HG02571 (cell line): ENCODE measurements around the gene MOCOS.
"Not testable (repeated sequence)": the region's sequence is repeated elsewhere in the genome, so short reads cannot be mapped to it uniquely, and the experiment has no call there.

Source experiments
- ATAC-seq: cut with Tn5 transposase; IDR thresholded peaks from one replicate; pipeline ENCODE4 v1.9.1; 2021; ENCODE audit warnings: mild to moderate bottlenecking, moderate library complexity; ENCODE audit not compliant: unreplicated experiment

The MOCOS gene

DNA sequence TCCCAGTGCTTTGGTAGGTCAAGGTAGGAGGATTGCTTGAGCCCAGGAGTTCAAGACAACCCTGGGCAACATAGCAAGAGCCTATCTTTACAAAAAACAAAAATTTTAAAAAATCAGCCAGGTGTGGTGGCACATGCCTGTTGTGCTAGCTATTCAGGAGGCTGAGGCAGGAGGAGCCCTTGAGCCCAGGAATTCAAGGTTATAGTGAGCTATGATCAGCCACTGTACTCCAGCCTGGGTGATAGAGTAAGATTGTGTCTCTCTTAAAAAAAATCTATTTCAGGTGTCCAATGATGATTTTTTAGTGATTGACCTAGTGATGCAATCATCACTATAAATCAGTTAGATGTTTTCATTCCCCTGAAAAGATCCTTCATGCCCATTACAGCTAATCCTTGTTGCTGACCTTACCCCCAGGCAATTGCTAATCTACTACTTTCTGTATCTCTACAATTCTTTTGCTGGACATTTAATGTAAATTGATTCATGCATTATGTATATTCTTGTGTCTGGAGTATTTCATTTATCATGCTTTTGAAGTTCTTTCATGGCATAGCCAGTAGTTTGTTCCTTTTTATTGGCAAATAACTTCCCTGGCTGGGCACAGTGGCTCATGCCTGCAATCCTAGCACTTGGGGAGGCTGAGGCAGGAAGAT is 10.3 kb downstream of the MOCOS start:
- ATAC-seq: no peak

DNA sequence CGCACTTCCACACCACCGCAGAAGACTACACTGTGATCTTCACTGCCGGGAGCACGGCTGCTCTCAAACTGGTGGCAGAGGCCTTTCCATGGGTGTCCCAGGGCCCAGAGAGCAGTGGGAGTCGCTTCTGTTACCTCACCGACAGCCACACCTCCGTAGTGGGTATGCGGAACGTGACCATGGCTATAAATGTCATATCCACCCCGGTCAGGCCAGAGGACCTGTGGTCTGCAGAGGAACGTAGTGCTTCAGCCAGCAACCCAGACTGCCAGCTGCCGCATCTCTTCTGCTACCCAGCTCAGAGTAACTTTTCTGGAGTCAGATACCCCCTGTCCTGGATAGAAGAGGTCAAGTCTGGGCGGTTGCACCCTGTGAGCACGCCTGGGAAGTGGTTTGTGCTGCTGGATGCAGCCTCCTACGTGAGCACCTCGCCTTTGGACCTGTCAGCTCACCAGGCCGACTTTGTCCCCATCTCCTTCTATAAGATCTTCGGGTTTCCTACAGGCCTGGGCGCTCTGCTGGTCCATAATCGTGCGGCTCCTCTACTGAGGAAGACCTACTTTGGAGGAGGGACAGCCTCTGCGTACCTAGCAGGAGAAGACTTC is 12.5 kb downstream of the MOCOS start:
- no peak for ATAC-seq

DNA sequence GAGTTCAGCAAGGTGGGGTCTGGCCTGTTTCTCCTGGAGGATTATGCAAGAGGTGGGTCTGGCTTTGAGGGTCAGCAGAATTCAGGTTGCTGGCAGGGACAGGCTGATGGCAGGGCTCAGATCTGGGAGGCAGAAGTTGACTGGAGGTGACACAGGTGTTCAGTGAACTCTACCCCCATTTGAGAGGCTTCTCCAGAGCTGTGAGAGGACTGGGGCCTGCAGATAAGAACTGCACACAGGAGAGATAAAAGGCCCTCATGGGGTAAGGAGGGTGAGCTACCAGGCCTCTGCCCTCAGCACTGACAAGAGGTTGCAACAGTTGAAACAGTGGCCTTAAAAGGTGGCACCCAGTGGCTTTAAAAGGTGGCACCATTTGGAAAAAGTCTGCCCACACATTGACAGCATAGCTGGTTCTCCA is 13.1 kb downstream of the MOCOS start:
- ATAC-seq: no peak

DNA sequence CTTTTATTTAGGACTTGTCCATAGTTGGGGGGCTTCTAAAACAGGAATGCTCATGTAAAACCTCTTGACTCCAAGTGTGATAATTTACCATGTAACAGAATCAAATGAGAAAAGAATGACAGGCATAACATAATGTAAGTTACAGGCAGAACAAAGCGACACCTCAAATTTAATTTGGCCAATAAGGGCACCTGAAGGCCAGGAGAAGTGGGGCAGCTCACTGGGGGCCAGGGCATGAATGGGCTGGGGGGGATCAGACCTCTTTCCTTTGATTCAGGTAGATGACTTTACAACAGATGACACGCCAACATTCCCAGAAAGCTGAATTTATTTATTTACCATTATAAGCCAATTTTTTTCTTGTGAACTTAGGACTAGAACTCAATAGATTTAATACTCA is 14.5 kb downstream of the MOCOS start:
- no peak for ATAC-seq

DNA sequence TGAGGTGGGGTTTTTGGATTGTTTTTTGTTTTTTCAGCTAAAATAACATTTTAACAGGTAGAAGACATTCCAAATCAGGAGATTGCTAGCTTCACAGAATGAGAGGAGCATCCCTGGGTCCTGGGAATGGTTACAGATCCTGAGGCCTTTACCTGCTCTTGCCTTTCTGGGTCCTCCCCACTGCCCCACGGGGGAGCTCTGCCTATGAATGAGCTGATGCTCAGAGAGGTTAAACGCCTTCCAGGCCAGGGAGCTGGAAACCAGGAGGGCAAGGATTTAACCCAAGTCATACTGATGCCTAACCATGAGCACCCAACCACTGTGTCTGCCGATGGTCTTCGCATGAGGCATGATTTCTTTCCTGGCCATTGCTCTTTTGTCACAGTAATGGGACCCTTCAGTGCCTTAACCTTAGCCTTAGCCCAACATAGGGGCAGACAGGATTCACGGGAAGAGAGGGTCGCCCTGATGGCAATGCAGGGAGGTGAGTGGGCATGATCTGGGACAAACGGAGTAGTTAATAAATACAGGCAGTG is 16.1 kb downstream of the MOCOS start:
- ATAC-seq: no peak

DNA sequence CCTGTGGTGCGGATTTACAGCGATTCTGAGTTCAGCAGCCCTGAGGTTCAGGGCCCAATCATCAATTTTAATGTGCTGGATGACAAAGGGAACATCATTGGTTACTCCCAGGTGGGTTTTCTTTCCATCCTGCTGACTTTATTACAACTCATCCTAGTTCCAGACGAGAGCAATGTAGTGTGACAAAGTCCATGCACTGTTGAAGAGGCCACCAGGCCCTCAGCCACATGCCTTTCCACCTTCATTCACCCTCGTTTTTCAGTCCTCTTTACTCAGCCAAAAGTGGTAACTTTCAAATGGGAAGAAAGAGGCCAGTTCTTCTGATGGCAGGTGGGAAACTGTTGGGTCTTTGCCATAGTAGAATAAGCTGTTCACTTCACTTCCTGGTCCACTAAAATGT is 17.9 kb downstream of the MOCOS start:
- ATAC-seq: no peak

DNA sequence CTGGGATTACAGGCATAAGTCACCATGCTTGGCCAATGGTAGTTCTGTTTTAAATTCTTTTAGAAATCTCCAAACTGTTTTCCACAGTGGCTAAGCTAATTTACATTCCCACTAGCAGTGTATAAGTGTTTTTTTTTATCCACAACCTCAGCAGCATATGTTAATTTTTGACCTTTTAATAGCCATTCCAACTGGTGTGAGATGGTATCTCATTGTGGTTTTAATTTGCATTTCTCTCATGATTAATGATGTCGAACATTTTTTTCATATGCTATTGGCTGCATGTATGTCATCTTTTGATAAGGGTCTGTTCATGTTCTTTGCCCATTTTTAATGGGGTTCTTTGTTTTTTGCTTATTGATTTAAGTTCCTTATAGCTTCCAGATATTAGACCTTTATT is 20.0 kb downstream of the MOCOS start:
- no peak for ATAC-seq

DNA sequence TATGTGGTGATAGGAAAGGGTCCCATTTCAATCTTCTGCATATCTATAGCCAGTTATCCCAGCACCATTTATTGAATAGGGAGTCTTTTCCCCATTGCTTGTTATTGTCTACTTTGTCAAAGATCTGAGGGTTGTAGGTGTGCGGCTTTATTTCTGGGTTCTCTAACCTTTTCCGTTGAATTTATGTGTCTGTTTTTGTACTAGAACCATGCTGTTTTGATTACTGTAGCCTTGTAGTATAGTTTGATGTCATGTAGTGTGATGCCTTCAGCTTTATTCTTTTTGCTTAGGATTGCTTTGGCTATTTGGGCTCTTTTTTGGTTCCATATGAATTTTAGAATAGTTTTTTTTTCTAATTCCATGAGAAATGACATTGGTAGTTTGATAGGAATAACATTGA is 20.7 kb downstream of the MOCOS start:
- not testable (repeated sequence) for ATAC-seq

DNA sequence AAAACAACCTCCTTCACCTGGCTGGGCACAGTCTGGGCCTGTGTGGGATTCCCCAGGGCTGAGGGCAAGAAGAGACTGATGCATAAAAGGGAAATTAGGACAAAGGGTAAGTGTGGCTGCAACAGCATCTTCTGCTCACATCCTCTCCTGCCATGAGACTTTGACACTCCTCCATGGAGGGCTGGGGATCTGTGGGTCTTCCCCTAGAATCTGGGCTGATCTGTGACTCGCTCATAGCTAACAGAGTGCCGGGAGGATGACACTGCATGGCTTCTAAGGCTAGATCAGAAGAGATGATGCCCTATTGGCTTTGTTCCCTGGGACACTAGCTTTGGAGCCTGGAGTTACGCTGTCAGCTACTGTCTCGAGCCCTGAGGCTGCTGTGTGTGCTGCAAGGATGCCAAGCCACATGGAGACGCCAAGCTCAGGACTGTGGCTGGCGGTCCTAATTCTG is 24.3 kb downstream of the MOCOS start:
- ATAC-seq: no peak

DNA sequence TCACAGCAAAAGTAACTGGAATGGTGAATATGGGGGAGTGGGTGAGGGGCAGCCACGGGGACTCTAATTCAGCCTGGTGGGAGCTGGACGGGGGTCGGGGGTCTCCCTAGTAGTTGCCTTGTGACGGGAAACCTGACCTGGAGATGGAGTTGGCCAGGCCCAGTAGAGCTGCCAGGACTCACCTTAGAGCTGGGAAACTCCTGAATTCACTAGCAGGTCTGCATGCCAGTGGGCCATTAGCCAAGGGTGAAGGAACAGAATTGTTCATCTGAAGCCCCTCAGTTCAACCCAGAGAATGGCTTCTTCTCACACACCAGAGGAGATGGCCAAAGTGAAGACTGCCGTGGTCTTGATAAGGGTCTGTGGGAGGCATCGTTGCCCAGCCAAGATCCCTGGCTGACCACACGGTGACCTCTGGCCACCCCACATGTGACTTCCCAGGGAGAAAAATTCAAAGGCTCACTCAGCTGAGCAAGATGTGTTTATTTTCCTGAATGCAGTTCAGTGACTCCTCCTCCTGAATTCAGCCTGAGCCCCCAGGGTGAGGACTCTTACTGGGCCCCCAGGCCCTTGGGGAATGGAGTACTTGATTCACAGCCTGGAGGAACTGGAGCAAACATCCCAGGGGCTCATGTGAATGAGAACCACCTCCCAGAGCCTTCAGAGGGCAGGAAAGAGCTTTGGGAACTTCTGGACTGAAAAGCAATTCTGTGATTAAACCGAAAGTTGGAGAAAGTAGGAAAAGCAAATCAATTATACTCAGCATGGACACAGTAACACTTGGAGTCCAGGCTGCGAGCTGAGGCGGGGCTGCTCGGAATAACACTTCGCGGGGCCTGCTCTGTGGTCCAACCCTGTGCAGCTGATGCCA is 25.2 kb downstream of the MOCOS start:
- ATAC-seq: no peak

DNA sequence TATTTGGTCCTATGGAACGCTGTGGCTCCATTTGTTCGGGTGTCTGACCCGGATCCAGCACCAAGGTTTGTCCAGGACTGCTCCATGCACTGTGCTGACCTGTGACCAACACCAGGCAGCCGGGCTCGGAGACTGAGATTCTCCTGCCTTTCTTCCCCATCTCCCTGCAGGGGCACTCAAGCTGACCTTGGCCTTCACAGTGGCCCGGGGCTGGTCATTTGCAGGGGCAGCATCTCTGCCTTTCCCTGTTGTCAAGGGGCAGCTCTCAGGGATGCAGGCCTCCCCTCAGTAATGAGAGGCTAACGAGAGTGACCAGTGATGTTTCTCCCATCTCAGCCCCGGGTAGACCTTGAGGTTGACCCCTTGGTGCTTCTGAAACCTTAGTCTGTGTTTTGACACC is 27.5 kb downstream of the MOCOS start:
- ATAC-seq: no peak

DNA sequence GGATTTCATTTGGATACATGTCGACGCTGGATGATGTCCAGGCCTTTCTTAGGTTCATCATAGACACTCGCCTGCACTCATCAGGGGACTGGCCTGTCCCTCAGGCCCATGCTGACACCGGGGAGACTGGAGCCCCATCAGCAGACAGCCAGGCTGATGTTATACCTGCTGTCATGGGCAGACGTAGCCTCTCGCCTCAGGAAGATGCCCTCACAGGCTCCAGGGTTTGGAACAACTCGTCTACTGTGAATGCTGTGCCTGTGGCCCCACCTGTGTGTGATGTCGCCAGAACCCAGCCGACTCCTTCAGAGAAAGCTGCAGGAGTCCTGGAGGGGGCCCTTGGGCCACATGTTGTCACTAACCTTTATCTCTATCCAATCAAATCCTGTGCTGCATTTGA is 28.3 kb downstream of the MOCOS start:
- ATAC-seq: no peak

DNA sequence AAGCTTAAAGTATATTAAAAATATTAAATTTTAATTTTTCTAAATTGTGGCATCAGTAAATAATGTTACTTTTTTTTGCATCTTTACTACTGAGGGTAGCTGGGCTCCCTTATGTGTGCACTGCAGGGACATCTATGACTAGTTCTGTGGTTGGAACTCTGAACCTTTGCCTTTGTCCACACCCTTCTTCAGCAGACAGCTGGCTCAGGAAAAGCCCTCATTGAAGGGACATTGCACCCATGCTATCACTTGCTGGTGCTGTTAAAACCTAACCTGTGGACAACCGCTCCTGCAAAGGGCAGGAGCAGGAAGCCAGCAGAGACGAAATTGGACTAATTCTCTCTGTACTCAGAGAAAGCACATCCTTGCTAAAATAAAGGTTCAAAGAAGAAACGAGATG is 30.1 kb downstream of the MOCOS start:
- no peak for ATAC-seq

DNA sequence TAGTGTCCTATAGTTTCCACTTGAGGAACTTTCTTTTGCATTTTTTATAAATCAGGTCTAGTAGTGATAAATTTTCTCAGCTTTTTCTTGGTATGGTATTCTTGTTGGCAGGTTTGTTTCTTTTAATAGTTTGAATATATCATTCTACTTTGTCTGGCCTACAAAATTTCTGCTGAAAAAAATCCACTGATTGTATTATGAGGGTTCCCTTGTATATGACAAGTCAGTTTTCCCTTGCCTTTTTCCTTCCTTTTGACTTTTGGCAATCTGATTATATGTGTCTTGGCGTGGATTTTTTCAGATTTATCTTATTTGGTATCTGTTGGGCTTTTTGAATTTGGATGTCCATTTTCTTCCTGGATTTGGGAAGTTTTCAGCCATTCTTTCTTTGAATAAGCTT is 41.9 kb downstream of the MOCOS start:
- no peak for ATAC-seq

DNA sequence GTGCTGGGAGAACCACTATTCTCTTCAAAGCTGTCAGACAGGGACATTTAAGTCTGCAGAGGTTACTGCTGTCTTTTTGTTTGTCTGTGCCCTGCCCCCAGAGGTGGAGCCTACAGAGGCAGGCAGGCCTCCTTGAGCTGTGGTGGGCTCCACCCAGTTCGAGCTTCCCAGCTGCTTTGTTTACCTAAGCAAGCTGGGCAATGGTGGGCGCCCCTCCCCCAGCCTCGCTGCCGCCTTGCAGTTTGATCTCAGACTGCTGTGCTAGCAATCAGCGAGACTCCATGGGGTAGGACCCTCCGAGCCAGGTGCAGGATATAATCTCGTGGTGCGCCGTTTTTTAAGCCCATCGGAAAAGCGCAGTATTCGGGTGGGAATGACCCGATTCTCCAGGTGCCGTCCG is 53.2 kb downstream of the MOCOS start:
- not testable (repeated sequence) for ATAC-seq

DNA sequence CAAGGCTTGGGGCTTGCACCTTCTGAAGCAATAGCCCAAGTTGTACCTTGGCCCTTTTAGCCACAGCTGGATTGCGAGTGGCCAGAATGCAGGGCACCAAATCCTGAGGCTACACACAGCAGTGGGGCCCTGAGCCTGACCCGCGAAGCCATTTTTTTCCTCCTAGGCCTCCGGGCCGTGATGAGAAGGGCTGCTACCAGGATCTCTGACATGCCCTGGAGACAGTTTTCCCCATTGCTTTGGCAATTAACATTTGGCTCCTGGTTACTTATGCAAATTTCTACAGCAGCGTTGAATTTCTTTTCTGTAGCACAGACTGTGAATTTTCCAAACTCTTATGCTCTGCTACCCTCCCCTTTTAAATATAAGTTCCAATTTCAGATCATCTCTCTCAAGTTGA is 54.5 kb downstream of the MOCOS start:
- ATAC-seq: no peak

DNA sequence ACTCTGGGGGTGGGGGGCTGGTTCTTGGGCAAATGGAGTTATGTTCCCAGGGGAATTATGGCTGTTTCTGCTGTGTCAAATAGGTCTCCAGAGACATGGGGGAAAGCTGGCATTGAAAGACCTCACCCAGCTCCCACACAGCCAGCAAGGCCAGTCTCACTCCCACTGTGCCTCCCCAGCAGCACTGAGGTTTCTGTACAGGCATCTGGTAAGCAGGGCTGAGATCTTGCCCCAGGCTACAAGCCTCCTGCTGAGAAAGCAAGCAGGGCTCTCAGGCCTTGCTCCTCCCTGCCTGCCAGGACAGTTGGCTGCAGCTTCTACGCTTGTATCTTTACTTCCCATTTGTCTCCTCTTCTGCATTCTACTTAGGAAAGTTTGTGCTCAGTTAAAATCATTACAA is 59.7 kb downstream of the MOCOS start:
- no peak for ATAC-seq

DNA sequence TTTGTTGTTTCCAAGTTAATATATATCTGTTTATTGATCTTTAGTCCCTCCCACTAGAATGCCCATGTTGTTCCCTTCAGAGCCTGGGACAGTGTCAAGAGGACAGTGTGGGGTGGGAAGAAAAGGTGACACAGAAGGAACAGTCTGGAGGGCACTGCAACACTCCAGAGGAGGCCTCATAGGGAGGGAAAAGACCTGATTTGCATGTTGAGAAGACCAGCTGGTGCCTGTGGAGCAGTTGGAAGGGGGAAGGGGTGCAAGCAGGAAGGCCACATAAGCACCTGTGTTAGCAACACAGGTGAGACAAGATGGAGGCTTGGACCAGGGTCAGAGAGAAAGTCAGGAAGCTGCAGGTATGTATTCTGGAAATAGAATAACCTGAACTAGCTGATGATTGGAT is 62.1 kb downstream of the MOCOS start:
- no peak for ATAC-seq

DNA sequence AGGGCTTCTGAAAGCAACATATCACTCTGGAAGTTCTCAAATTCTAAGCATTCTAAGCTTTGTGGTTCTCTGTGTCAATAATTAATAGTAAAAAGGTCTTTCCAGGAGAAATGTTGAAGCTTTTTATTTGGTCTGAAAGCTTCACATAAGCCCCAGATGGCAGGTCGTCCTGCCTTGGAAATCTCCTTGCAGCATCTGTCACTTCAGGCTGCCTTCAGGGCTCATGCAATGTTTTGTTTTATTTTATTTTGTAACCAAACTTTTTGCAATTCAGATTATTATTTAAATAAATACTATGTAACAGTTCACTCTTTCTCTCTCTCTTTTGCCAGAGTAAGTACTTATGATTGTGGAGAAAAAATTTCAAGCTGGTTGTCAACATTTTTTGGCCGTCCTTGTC is 63.5 kb downstream of the MOCOS start:
- no peak for ATAC-seq

DNA sequence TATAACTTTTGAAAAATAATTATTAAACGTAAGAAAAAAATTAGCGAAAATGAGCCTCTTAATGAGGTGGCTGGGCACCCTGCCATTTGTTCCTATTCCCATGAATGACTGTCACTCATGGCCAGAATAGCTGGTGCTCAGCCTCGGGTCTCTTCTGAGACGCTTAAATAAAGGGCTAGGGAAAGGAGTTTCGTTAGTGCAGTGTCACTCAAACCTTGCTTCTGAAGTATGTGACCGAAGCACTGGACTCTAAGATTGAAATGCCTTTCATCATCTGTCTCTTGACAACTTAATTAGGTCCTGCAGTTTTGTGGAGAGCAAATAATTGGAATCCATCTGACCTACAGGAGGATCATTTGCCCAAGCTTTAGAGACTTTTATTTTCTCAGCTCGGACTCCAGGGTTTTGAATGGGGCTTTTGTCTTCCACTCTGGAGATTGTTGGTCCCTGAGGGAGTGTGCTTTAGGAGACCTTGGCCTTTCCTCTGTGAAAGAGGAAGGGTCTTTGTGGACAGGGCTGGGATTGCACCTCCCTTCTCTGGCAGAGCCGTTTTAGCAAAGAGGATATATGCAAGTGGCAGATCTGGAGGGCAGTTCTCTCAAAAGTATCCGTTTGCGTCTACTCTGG is 67.9 kb downstream of the MOCOS start:
- no peak for ATAC-seq

DNA sequence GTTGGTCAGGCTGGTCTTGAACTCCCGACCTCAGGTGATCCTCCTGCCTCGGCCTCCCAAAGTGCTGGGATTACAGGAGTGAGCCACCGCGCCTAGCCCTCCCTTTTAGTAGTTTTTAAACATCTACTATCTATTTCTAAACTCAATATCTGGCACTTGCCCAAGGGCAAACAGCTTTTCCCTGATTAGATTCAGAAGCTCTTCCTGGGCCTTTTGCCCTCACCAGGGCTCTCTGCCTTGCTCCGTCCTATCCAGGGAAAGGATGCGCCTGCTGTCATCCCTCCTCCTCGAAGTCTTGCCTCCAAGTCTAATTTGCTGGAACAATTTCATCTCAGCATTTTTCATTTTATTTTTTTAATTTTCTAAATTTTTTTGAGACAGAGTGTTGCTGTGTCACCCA is 68.8 kb downstream of the MOCOS start:
- no peak for ATAC-seq
